GM18870 (cell line): ENCODE results near the gene MYRIP.

Source experiments
- ATAC-seq: cut with Tn5 transposase; IDR thresholded peaks from one replicate; pipeline ENCODE4 v1.9.1; 2021; ENCODE audit warnings: moderate library complexity; ENCODE audit not compliant: unreplicated experiment

MYRIP gene

GRCh38 chr3:39900462-39901002 lies 91.1 kb downstream of the MYRIP start:
- ATAC-seq = no peak

GRCh38 chr3:39903253-39903652 lies 93.8 kb downstream of the MYRIP start:
- ATAC-seq = no peak

GRCh38 chr3:39905788-39906187 lies 96.4 kb downstream of the MYRIP start:
- ATAC-seq = no peak

- no peak for ATAC-seq
Observed at GRCh38 chr3:39907981-39908380, 98.6 kb downstream of the MYRIP start.

- ATAC-seq = no peak
Observed at GRCh38 chr3:39910135-39910534, 100.7 kb downstream of the MYRIP start.

- no peak for ATAC-seq
Observed at GRCh38 chr3:39910826-39911464, 101.5 kb downstream of the MYRIP start.

GRCh38 chr3:39911465-39912309 lies 102.3 kb downstream of the MYRIP start:
- ATAC-seq = no peak

GRCh38 chr3:39915027-39915426 lies 105.6 kb downstream of the MYRIP start:
- ATAC-seq = no peak

- peak; percentile 86 for ATAC-seq
Observed at GRCh38 chr3:39917065-39917773, 107.8 kb downstream of the MYRIP start.

GRCh38 chr3:39919281-39919680 lies 109.9 kb downstream of the MYRIP start:
- no peak for ATAC-seq

GRCh38 chr3:39920271-39920670 lies 110.9 kb downstream of the MYRIP start:
- no peak for ATAC-seq

GRCh38 chr3:39927479-39927878 lies 118.1 kb downstream of the MYRIP start:
- no peak for ATAC-seq

- ATAC-seq = no peak
Observed at GRCh38 chr3:39933986-39934693, 124.7 kb downstream of the MYRIP start.

- ATAC-seq = no peak
Observed at GRCh38 chr3:39934696-39935095, 125.3 kb downstream of the MYRIP start.

GRCh38 chr3:39935261-39935660 lies 125.9 kb downstream of the MYRIP start:
- ATAC-seq = no peak

GRCh38 chr3:39936848-39937247 lies 127.4 kb downstream of the MYRIP start:
- no peak for ATAC-seq

- ATAC-seq = no peak
Observed at GRCh38 chr3:39937315-39937714, 127.9 kb downstream of the MYRIP start.

GRCh38 chr3:39937874-39938273 lies 128.5 kb downstream of the MYRIP start:
- ATAC-seq = peak; percentile 83

GRCh38 chr3:39941931-39942330 lies 132.5 kb downstream of the MYRIP start:
- ATAC-seq = no peak

GRCh38 chr3:39960515-39961191 lies 151.2 kb downstream of the MYRIP start:
- no peak for ATAC-seq
